H1 (cell line): ENCODE results near the gene PRICKLE2. TPM values are rescaled to one million over a fixed set of nuclear protein-coding genes. Genes with fewer than 3 reads are reported as not detected.

Source experiments
- CTCF ChIA-PET: fragments of 300-600 bp; sonication (Branson Sonifier 250); formaldehyde crosslinking; loops from one replicate; lab custom pipeline; 2021; ENCODE audit not compliant: partially characterized antibody; lab: Charles Lee
- POLR2A ChIA-PET: fragments of 300-600 bp; sonication (Branson Sonifier 250); formaldehyde crosslinking; loops from one replicate; lab custom pipeline; 2021; ENCODE audit warnings: inconsistent platforms; ENCODE audit not compliant: partially characterized antibody; lab: Charles Lee
- DNase-seq, 2 experiments: peaks; one replicate each; pipeline versions ENCODE4 v3.0.0 to v3.0.0-alpha.2; 2010 to 2022; ENCODE audit warnings: low spot score in 2 of 2, low read depth in 1 of 2, mixed read lengths in 1 of 2
- FAIRE-seq: peaks from 2 replicates; lab custom pipeline; 2011; peaks lifted over from hg19 to GRCh38; lab: Jason Lieb, UNC
- H2AFZ ChIP-seq: 2 replicates; pipeline ENCODE4 v1.8.1; 2012; ENCODE audit warnings: low read length, inconsistent platforms
- H2AK5ac ChIP-seq: 2 replicates; pipeline ENCODE4 v1.6.1; 2013; ENCODE audit warnings: low read depth, low read length
- H2BK120ac ChIP-seq: replicated peaks from 2 replicates; pipeline ENCODE3; 2013; ENCODE audit warnings: low read depth, low read length, inconsistent platforms
- H2BK12ac ChIP-seq: 2 replicates; pipeline ENCODE4 v1.6.1; 2013; ENCODE audit warnings: low read depth, low read length
- H2BK15ac ChIP-seq: 2 replicates; pipeline ENCODE4 v1.6.1; 2013; ENCODE audit warnings: low read length
- H2BK20ac ChIP-seq: 2 replicates; pipeline ENCODE4 v1.6.1; 2013; ENCODE audit warnings: low read length
- H2BK5ac ChIP-seq: 2 replicates; pipeline ENCODE4 v1.6.1; 2013; ENCODE audit warnings: low read depth, low read length
- H3K14ac ChIP-seq: 2 replicates; pipeline ENCODE4 v1.6.1; 2013; ENCODE audit warnings: inconsistent platforms; ENCODE audit not compliant: insufficient read length
- H3K18ac ChIP-seq: 2 replicates; pipeline ENCODE4 v1.6.1; 2013; ENCODE audit warnings: low read length; ENCODE audit errors: extremely low read depth
- H3K23ac ChIP-seq: 2 replicates; pipeline ENCODE4 v1.6.1; 2013; ENCODE audit warnings: inconsistent platforms; ENCODE audit not compliant: insufficient read length
- H3K23me2 ChIP-seq: 2 replicates; pipeline ENCODE4 v1.6.1; 2013; ENCODE audit warnings: low read depth, low read length
- H3K27ac ChIP-seq: 2 replicates; pipeline ENCODE4 v1.6.1; 2011; ENCODE audit warnings: low read depth, low read length, inconsistent platforms
- H3K27me3 ChIP-seq, 4 experiments: replicated peaks in 1 of 4; 1 replicate in 1 of 4; 2 replicates in 3 of 4; pipeline versions ENCODE4 v1.6.1 to v1.8.1; 2011 to 2013; ENCODE audit warnings: low read length in 3 of 4, mild to moderate bottlenecking in 3 of 4, inconsistent platforms in 2 of 4, mixed read lengths in 2 of 4, moderate library complexity in 1 of 4; ENCODE audit not compliant: control insufficient read depth in 3 of 4, insufficient read depth in 3 of 4; ENCODE audit errors: extremely low read depth in 1 of 4
- H3K36me3 ChIP-seq, 4 experiments: 2 replicates each; pipeline versions ENCODE4 v1.6.1 to v1.8.1; 2011 to 2013; ENCODE audit warnings: mild to moderate bottlenecking in 4 of 4, low read length in 3 of 4, moderate library complexity in 2 of 4, control low read depth in 1 of 4, inconsistent platforms in 1 of 4; ENCODE audit not compliant: insufficient read depth in 4 of 4, control insufficient read depth in 2 of 4
- H3K4ac ChIP-seq: replicated peaks from 2 replicates; pipeline ENCODE3; 2013; ENCODE audit warnings: low read length, low read depth, mixed read lengths, inconsistent platforms; ENCODE audit not compliant: insufficient read length
- H3K4me1 ChIP-seq, 4 experiments: replicated peaks in 1 of 4; 1 replicate in 1 of 4; 2 replicates in 3 of 4; pipeline versions ENCODE4 v1.6.1 to v1.8.1; 2011 to 2013; ENCODE audit warnings: low read length in 3 of 4, inconsistent platforms in 2 of 4, mixed read lengths in 1 of 4; ENCODE audit not compliant: insufficient read depth in 4 of 4, control insufficient read depth in 3 of 4
- H3K4me2 ChIP-seq, 2 experiments: 2 replicates each; pipeline versions ENCODE4 v1.6.1 to v1.8.1; 2011 to 2013; ENCODE audit warnings: low read depth in 2 of 2, low read length in 2 of 2, control low read depth in 1 of 2, inconsistent platforms in 1 of 2, mild to moderate bottlenecking in 1 of 2; ENCODE audit not compliant: insufficient read depth in 1 of 2
- H3K4me3 ChIP-seq, 4 experiments: fragments of 200-600, 300-600 bp in 1 of 4; sonication (generic), shearing (Covaris generic), sonication (Bioruptor Twin) in 1 of 4; 2 replicates each; pipeline versions ENCODE4 v1.5.1 to v1.8.1; 2011 to 2016; ENCODE audit warnings: low read length in 4 of 4, low read depth in 3 of 4, control low read depth in 2 of 4, inconsistent platforms in 2 of 4, mild to moderate bottlenecking in 2 of 4, mixed read lengths in 1 of 4, moderate library complexity in 1 of 4; ENCODE audit not compliant: insufficient read depth in 2 of 4; ENCODE audit errors: extremely low read depth in 1 of 4
- H3K56ac ChIP-seq: replicated peaks from 2 replicates; pipeline ENCODE3; 2013; ENCODE audit warnings: low read depth, mild to moderate bottlenecking, mixed read lengths, low read length, inconsistent platforms; ENCODE audit not compliant: insufficient read length
- H3K79me1 ChIP-seq: 2 replicates; pipeline ENCODE4 v1.6.1; 2013; ENCODE audit warnings: low read depth, low read length, control low read depth
- H3K79me2 ChIP-seq, 2 experiments: 2 replicates each; pipeline versions ENCODE4 v1.6.1 to v1.8.1; 2012 to 2013; ENCODE audit warnings: low read length in 2 of 2, mild to moderate bottlenecking in 2 of 2, inconsistent platforms in 1 of 2; ENCODE audit not compliant: insufficient read depth in 2 of 2, control insufficient read depth in 1 of 2
- H3K9ac ChIP-seq, 4 experiments: replicated peaks in 1 of 4; 1 replicate in 1 of 4; 2 replicates in 3 of 4; pipeline versions ENCODE4 v1.6.1 to v1.8.1; 2011 to 2013; ENCODE audit warnings: low read depth in 3 of 4, low read length in 3 of 4, control low read depth in 2 of 4, mild to moderate bottlenecking in 2 of 4, moderate library complexity in 2 of 4, inconsistent platforms in 1 of 4; ENCODE audit errors: extremely low read depth in 1 of 4
- H3K9me3 ChIP-seq, 2 experiments: 2 replicates each; pipeline versions ENCODE4 v1.6.1 to v1.8.1; 2012 to 2013; ENCODE audit warnings: mild to moderate bottlenecking in 2 of 2, moderate library complexity in 2 of 2, control low read depth in 1 of 2, inconsistent platforms in 1 of 2, low read depth in 1 of 2, low read length in 1 of 2, mixed read lengths in 1 of 2; ENCODE audit not compliant: insufficient read depth in 2 of 2
- H4K20me1 ChIP-seq, 2 experiments: replicated peaks in 1 of 2; 2 replicates each; pipeline versions ENCODE3 to v1.8.1; 2011 to 2013; ENCODE audit warnings: inconsistent platforms in 2 of 2, low read length in 2 of 2, mild to moderate bottlenecking in 1 of 2; ENCODE audit not compliant: insufficient read depth in 2 of 2, control insufficient read depth in 1 of 2
- H4K5ac ChIP-seq: 2 replicates; pipeline ENCODE4 v1.6.1; 2013; ENCODE audit warnings: low read length, low read depth, mixed read lengths, inconsistent platforms; ENCODE audit not compliant: insufficient read length
- H4K8ac ChIP-seq: 2 replicates; pipeline ENCODE4 v1.8.0; 2013; ENCODE audit warnings: mild to moderate bottlenecking, moderate library complexity, low read length, inconsistent platforms; ENCODE audit not compliant: insufficient read depth; ENCODE audit errors: extremely low read depth
- H4K91ac ChIP-seq: replicated peaks from 2 replicates; pipeline ENCODE3; 2013; ENCODE audit warnings: low read length, mixed read lengths, inconsistent platforms; ENCODE audit not compliant: insufficient read length
- ASH2L ChIP-seq: fragments of 200-600, 300-600 bp; sonication (generic); IDR thresholded peaks from one replicate; pipeline ENCODE4 v1.7.1; 2017; ENCODE audit warnings: low read length
- BACH1 ChIP-seq: IDR thresholded peaks from 2 replicates; pipeline ENCODE4 v1.6.1; 2012; ENCODE audit warnings: low read length, improper control_type of control experiment
- JUND ChIP-seq: IDR thresholded peaks from 2 replicates; pipeline ENCODE4 v1.6.1; 2011; ENCODE audit warnings: mild to moderate bottlenecking, improper control_type of control experiment, low read length
- RBBP5 ChIP-seq: IDR thresholded peaks from 2 replicates; pipeline ENCODE4 v1.7.1; 2012; ENCODE audit warnings: low read depth, mild to moderate bottlenecking, inconsistent platforms, low read length, moderate library complexity, borderline replicate concordance
- SIRT6 ChIP-seq: IDR thresholded peaks from one replicate; pipeline ENCODE4 v1.7.1; 2012; ENCODE audit warnings: low read length, inconsistent platforms
- SIX5 ChIP-seq: IDR thresholded peaks from 2 replicates; pipeline ENCODE4 v1.6.1; 2011; ENCODE audit warnings: mild to moderate bottlenecking, low read depth, low read length
- SP2 ChIP-seq: IDR thresholded peaks from 2 replicates; pipeline ENCODE4 v1.6.1; 2012; ENCODE audit warnings: mild to moderate bottlenecking, low read length, inconsistent platforms
- TAF7 ChIP-seq: optimal IDR thresholded peaks from 2 replicates; pipeline ENCODE3; 2011; ENCODE audit warnings: low read depth, mild to moderate bottlenecking, inconsistent platforms, low read length, moderate library complexity, borderline replicate concordance
- YY1 ChIP-seq: IDR thresholded peaks from 2 replicates; pipeline ENCODE4 v1.6.1; 2011; ENCODE audit warnings: low read depth, mild to moderate bottlenecking, low read length
- WGBS, 2 experiments: shearing (Covaris generic) in 1 of 2; methylation state at CpG; one replicate each; pipeline versions ENCODE4 v1.1.6 to v1.1.7; 2013 to 2015; ENCODE audit warnings: low lambda C conversion rate in 2 of 2, mixed read lengths in 2 of 2, inconsistent platforms in 1 of 2, low coverage in 1 of 2, missing lambda C conversion rate in 1 of 2; ENCODE audit not compliant: insufficient replicate concordance in 2 of 2, insufficient coverage in 1 of 2, insufficient read length in 1 of 2; ENCODE audit errors: extremely low coverage in 1 of 2, missing lambda C conversion rate in 1 of 2; 5-methylcytosine and 5-hydroxymethylcytosine counted together
- polyA plus RNA-seq, 7 experiments: library from polyadenylated mRNA; depleted of rRNA in 3 of 7; stranded (reverse) in 5 of 7; unstranded in 2 of 7; fragments of >200 nt in 5 of 7; fragments of 200-250 nt in 2 of 7; gene quantifications; 1 replicate in 5 of 7; 2 replicates in 1 of 7; 4 replicates in 1 of 7; pipeline versions ENCODE4 v1.2.1 to v1.2.3, GENCODE V29; 2011 to 2013; ENCODE audit warnings: missing spikeins in 2 of 7, mixed read lengths in 2 of 7
- total RNA-seq: library from RNA; stranded (reverse); fragmentation: NEBNext Ultra II Directional; extraction: Animal tissue kit (Norgen Biotek cat#: 25700); gene quantifications from 2 replicates; pipeline ENCODE4 v1.2.1, GENCODE V29; 2021
- TF ChIP-seq, protein P1 (sequence below), 3 experiments: IDR thresholded peaks; 1 replicate in 2 of 3; 2 replicates in 1 of 3; pipeline versions ENCODE4 v1.5.1 to v1.6.1; 2011; ENCODE audit warnings: low read length in 3 of 3, mild to moderate bottlenecking in 3 of 3, inconsistent platforms in 2 of 3, low read depth in 1 of 3, moderate library complexity in 1 of 3; ENCODE audit not compliant: insufficient read depth in 1 of 3; ENCODE audit errors: control extremely low read depth in 1 of 3
- TF ChIP-seq, protein P2 (sequence below): IDR thresholded peaks from 2 replicates; pipeline ENCODE4 v1.6.1; 2012; ENCODE audit warnings: inconsistent platforms
- TF ChIP-seq, protein P3 (sequence below): IDR thresholded peaks from 2 replicates; pipeline ENCODE4 v1.6.1; 2012; ENCODE audit warnings: inconsistent platforms

Gene PRICKLE2
- total and polyA plus RNA-seq, 2 of the 8 experiments (the other 6 are each of a cell fraction or from before 2014, with no cell fraction given), result 2.9 to 8.0 TPM

DNA sequence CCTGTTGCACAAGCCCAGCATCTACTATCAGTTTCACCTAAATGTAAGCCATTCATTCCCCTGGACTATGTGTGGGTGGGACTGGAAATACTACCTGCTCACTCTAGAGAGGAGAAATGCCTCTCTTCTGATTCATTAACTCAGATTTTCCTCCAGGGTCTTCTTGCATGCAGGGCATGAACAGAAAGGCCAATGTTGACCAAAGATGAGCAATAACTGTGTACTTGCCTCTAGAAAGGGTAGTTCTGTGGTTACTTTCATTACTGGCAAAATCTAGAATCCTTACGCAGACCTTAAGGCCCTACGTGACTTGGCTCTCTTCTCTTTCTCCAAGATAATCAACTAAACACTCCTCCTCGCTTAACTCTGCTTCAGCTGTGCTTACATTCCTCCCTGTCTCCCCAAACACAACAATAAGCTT lies 120.6 kb downstream of the PRICKLE2 start:
- TF ChIP-seq, protein P1, sequence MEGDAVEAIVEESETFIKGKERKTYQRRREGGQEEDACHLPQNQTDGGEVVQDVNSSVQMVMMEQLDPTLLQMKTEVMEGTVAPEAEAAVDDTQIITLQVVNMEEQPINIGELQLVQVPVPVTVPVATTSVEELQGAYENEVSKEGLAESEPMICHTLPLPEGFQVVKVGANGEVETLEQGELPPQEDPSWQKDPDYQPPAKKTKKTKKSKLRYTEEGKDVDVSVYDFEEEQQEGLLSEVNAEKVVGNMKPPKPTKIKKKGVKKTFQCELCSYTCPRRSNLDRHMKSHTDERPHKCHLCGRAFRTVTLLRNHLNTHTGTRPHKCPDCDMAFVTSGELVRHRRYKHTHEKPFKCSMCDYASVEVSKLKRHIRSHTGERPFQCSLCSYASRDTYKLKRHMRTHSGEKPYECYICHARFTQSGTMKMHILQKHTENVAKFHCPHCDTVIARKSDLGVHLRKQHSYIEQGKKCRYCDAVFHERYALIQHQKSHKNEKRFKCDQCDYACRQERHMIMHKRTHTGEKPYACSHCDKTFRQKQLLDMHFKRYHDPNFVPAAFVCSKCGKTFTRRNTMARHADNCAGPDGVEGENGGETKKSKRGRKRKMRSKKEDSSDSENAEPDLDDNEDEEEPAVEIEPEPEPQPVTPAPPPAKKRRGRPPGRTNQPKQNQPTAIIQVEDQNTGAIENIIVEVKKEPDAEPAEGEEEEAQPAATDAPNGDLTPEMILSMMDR (IDR thresholded peaks at IDR 0.05; ENCODE audit: control extremely low read depth in 1 of 3, insufficient read depth in 1 of 3, low read depth in 1 of 3, low read length in 3 of 3), result no peak
- TF ChIP-seq SIX5 (no peak), YY1 (no peak), RBBP5 (no peak), BACH1 (no peak), SP2 (no peak), SIRT6 (no peak), ASH2L (no peak), JUND (no peak), TAF7 (no peak)
- TF ChIP-seq, protein P2, sequence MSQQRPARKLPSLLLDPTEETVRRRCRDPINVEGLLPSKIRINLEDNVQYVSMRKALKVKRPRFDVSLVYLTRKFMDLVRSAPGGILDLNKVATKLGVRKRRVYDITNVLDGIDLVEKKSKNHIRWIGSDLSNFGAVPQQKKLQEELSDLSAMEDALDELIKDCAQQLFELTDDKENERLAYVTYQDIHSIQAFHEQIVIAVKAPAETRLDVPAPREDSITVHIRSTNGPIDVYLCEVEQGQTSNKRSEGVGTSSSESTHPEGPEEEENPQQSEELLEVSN, result no peak
- TF ChIP-seq, protein P3, sequence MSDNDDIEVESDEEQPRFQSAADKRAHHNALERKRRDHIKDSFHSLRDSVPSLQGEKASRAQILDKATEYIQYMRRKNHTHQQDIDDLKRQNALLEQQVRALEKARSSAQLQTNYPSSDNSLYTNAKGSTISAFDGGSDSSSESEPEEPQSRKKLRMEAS, result no peak

More for the DNA sequence above, 120.6 kb downstream of the PRICKLE2 start:
- Histone ChIP-seq H3K9ac (no peak overlapping the region), H3K56ac (no peak overlapping the region), H3K79me1 (no peaks in the 10 kb centered on the region), H3K79me2 (no peaks in the 10 kb centered on the region), H3K4ac (no peak overlapping the region), H3K23me2 (no peaks in the 10 kb centered on the region), H2BK20ac (no peak overlapping the region), H4K91ac (no peak overlapping the region), H3K14ac (no peak overlapping the region), H3K18ac (no peak overlapping the region), H2BK120ac (no peak overlapping the region), H4K5ac (no peak overlapping the region), H3K27me3 (no peaks in the 10 kb centered on the region), H2AFZ (no peak overlapping the region), H3K4me1 (peaks cover 4 to 18% (median 11%) of the 10 kb centered on the region in 4 experiments; a peak in 4 of 7 replicates), H3K23ac (no peak overlapping the region), H4K20me1 (no peaks in the 10 kb centered on the region), H3K27ac (no peak overlapping the region), H3K4me3 (no peak overlapping the region), H3K4me2 (no peak overlapping the region), H2BK15ac (no peak overlapping the region), H2BK5ac (no peak overlapping the region), H2AK5ac (no peak overlapping the region), H2BK12ac (no peak overlapping the region), H3K9me3 (no peaks in the 10 kb centered on the region), H3K36me3 (no peaks in the 10 kb centered on the region; a peak in 1 of 8 replicates), H4K8ac (no peak overlapping the region)
- no peak for DNase-seq
- POLR2A ChIA-PET, result no interaction called here
- WGBS, 2 experiments, result 89% methylated on average over 3 of the region's 3 CpGs; no CpG with 5 or more reads in 1 of the 2 experiments
- no peak for FAIRE-seq
- CTCF ChIA-PET, result interaction anchor here (1.0 to 2.7 kb wide), 5 partner anchors 9 to 359 kb away, joined by 3 to 10 read pairs (median 5); no protein-coding TSS in a partner anchor
